ENCODE results near the gene NT5DC1.

The NT5DC1 gene

DNA sequence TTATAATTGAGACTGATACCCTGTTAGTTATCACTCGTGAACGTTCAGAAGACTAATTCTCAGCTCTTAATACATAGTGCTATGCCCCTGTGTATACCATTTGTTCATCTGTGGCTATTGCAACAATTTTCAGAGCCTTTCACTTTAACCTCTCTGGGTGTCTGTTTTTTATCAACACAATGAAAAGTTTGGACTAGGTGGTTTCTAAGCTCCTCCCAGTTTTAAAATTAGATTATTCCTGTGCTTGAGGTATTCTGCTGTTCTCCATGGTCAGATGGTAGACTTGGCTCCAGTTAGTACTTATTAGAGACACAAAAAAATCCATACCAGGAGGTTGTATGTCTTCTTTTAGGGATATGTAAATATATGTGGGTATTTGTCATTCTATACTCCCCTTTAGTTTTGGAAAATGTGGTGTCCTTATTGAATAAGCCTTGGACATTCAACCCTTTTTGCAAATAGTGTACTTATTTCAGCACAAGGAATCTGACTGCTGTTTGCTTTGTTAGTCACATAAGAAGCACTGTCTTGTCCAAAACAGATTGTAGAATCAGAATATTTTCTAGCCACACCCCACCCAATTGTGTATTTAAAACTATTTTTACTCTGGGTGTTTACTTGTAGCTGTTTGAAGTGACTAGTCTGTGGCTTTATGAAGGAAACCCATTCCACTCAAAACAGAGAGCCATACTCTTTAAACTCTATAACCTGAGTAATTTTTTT, 27.3 kb downstream of the NT5DC1 start:
- no peak overlapping the region for H3K4me3 ChIP-seq (ENCODE audit: low read length)
- no peaks in the 10 kb centered on the region for H3K4me1 ChIP-seq (ENCODE audit: insufficient read depth, low read length)
- no peaks in the 10 kb centered on the region for H3K27me3 ChIP-seq (ENCODE audit: insufficient read depth, low read length)
- H3K36me3 ChIP-seq (ENCODE audit: insufficient read depth, low read length): no peaks in the 10 kb centered on the region
- no peaks in the 10 kb centered on the region for H3K9me3 ChIP-seq (ENCODE audit: low read length)
- H2AFZ ChIP-seq (ENCODE audit: low read depth, low read length): no peak overlapping the region

DNA sequence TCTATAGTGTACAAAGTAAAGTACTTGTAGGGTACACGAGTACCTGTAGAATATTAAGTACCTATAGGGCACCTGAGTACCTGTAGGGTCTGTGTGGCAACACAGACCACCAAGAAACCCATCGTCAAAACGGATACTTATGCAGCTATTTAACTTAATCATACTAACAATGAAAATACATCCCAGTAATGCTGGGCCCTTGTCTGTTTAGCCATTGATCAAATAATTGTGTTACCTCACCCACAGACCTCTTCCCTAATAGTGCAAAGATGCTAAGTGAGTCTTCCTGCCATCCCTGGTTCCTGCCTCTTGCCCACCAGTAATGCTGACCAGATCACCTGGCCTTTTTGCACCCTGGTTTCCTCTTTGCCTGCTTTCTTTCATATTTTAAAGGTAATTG, 32.8 kb downstream of the NT5DC1 start:
- no peaks in the 10 kb centered on the region for H3K4me1 ChIP-seq (ENCODE audit: insufficient read depth, low read length)
- no peak overlapping the region for H2AFZ ChIP-seq (ENCODE audit: low read depth, low read length)
- H3K4me3 ChIP-seq (ENCODE audit: low read length): no peak overlapping the region
- no peaks in the 10 kb centered on the region for H3K9me3 ChIP-seq (ENCODE audit: low read length)
- H3K36me3 ChIP-seq (ENCODE audit: insufficient read depth, low read length): no peaks in the 10 kb centered on the region
- no peaks in the 10 kb centered on the region for H3K27me3 ChIP-seq (ENCODE audit: insufficient read depth, low read length)

DNA sequence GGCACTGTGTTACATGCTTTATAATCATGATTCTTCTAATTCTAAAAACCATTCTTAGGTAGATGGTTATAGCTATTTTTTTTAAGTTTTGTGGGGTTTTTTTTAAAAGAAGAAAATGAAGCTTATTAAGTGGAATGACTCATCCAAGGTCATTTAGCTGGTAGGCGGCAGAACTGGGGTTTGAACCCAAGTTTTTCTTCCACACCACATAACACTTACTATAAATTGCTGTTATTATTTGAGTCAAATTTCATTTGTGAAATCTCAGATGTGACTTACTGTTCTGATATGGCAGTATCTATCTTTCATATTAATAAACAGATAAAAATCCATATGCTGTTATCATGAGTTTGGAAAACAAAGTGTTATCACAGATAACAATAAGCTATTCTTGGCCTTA, 35.7 kb downstream of the NT5DC1 start:
- no peak overlapping the region for H3K4me3 ChIP-seq (ENCODE audit: low read length)
- H3K27me3 ChIP-seq (ENCODE audit: insufficient read depth, low read length): no peaks in the 10 kb centered on the region
- H3K36me3 ChIP-seq (ENCODE audit: insufficient read depth, low read length): no peaks in the 10 kb centered on the region
- H3K9me3 ChIP-seq (ENCODE audit: low read length): no peaks in the 10 kb centered on the region
- no peaks in the 10 kb centered on the region for H3K4me1 ChIP-seq (ENCODE audit: insufficient read depth, low read length)
- no peak overlapping the region for H2AFZ ChIP-seq (ENCODE audit: low read depth, low read length)

DNA sequence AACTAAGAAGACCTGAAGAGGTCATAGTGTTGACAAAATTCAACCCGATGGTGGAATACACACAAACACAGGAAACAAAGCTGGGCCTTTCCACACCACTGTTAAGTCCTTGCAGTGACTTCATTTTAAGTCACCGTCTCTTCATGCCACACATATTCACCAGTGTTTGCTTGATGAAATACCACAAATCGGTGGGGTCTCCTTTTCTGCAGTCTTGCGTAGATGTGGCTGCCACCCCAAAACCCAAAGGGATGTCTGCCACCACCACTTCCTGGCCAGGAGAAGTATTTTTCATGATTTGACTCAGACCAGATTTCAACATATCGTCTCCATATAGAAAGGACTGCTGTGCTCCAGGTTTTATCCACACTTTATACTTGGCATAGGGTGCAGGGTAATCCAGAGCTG, 36.3 kb downstream of the NT5DC1 start:
- Histone ChIP-seq H3K4me1 (ENCODE audit: insufficient read depth, low read length) (no peaks in the 10 kb centered on the region), H3K36me3 (ENCODE audit: insufficient read depth, low read length) (no peaks in the 10 kb centered on the region), H3K9me3 (ENCODE audit: low read length) (no peaks in the 10 kb centered on the region), H2AFZ (ENCODE audit: low read depth, low read length) (no peak overlapping the region), H3K4me3 (ENCODE audit: low read length) (no peak overlapping the region), H3K27me3 (ENCODE audit: insufficient read depth, low read length) (no peaks in the 10 kb centered on the region)

DNA sequence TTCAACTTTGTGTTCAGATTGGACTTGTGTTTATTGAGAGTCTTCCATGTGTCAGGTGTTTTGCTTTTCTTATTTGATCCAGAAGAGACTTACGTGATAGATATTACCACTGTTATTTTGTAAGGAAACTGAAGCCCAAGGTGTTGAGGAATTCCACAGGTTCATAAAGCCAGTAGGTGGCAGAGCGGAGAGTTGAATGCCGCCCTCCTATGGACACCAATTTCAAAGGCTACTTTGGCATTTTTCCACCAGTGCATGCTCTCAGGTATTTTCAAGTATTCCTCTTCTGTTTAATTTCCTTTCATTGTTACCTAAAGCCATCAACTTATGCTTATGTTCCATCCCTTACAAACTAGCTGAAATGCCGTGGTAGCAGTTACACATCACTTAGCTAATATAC, 39.3 kb downstream of the NT5DC1 start:
- no peaks in the 10 kb centered on the region for H3K36me3 ChIP-seq (ENCODE audit: insufficient read depth, low read length)
- no peaks in the 10 kb centered on the region for H3K27me3 ChIP-seq (ENCODE audit: insufficient read depth, low read length)
- H3K4me3 ChIP-seq (ENCODE audit: low read length): no peak overlapping the region
- no peaks in the 10 kb centered on the region for H3K9me3 ChIP-seq (ENCODE audit: low read length)
- no peaks in the 10 kb centered on the region for H3K4me1 ChIP-seq (ENCODE audit: insufficient read depth, low read length)
- no peak overlapping the region for H2AFZ ChIP-seq (ENCODE audit: low read depth, low read length)

DNA sequence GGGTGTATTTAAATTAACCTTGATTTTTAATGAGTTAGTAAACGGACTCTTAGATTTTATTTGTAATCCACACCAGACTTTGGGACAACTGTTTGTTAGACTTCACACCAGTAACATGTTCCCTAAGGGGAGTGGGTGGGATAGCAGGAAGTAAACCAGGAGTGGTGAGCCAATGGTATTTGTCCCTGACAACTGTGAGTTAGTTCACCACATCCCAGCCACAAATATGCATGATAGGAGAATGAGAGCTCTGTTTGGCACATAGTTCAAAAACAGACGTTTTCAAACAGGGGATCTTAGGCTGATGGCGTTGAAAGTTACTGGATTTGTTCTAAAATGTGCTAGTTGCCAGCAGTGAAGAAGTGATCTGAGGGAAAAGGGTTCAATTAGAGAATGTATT, 44.0 kb downstream of the NT5DC1 start:
- H3K4me3 ChIP-seq (ENCODE audit: low read length): no peak overlapping the region
- H3K27me3 ChIP-seq (ENCODE audit: insufficient read depth, low read length): no peaks in the 10 kb centered on the region
- no peaks in the 10 kb centered on the region for H3K36me3 ChIP-seq (ENCODE audit: insufficient read depth, low read length)
- no peak overlapping the region for H2AFZ ChIP-seq (ENCODE audit: low read depth, low read length)
- no peaks in the 10 kb centered on the region for H3K4me1 ChIP-seq (ENCODE audit: insufficient read depth, low read length)
- H3K9me3 ChIP-seq (ENCODE audit: low read length): no peaks in the 10 kb centered on the region

DNA sequence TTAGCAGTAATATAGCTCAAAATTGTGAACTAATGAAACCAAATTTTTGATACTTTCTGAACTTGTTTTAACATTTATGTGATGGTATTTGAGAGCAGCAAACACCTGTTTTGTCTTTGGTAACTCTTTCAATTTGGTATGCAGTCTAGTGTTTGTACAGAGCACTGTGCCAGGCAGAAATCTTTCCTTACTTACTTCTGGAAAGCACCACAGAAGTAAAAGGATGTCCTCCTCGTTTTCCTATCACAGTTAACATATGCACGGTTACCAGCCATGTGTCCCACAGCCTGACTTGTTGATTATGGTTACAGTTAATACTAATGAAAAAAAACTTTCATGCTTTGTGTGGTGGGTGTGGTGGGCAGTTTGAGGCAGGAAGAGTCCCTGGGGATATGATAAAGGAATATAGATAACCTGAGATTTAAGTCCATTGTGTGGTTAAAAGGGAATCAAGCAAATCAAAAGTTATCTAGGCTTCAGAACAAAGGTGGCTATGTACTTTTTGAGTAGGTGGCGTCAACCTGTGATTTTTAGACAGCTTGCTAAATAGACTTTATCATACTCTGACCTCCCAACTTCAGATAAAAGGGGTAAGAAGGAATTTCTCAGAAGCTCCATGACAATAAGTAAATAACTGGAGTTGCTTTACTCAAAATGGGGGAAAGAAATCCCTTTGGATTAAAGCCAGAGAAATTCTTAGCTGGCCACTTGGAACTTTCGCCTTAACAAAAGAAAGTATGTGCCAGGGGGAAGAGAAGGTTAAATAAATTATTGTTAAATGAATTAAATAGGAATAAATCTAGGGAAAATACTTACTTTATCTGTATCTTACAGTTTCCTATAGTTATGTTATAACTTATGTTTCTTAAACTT, 45.4 kb downstream of the NT5DC1 start:
- no peak overlapping the region for H3K4me3 ChIP-seq (ENCODE audit: low read length)
- H3K9me3 ChIP-seq (ENCODE audit: low read length): no peaks in the 10 kb centered on the region

DNA sequence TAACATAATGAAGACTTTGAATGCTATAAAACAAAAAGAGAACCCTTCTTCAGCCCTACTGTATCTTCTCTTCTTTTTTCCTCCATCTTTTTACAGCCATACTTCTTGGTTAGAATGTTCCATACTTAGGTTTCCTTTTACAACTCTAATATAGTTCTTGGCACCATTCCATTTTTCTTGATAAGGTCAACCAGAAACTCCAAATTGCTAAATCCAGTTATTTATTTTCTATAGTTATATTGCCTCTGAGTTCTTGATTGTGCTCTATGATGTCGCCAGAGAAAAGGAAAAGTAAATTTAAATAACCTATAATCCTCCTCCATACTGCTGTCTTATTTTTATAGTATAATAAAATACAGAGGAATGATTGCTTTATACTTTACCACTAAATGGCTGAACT, 52.0 kb downstream of the NT5DC1 start:
- Histone ChIP-seq H3K36me3 (ENCODE audit: insufficient read depth, low read length) (no peaks in the 10 kb centered on the region), H3K27me3 (ENCODE audit: insufficient read depth, low read length) (no peaks in the 10 kb centered on the region), H2AFZ (ENCODE audit: low read depth, low read length) (no peak overlapping the region), H3K4me3 (ENCODE audit: low read length) (no peak overlapping the region), H3K9me3 (ENCODE audit: low read length) (no peaks in the 10 kb centered on the region), H3K4me1 (ENCODE audit: insufficient read depth, low read length) (no peaks in the 10 kb centered on the region)

More for the DNA sequence above, 45.4 kb downstream of the NT5DC1 start:
- H2AFZ ChIP-seq (ENCODE audit: low read depth, low read length): no peak overlapping the region
- H3K4me1 ChIP-seq (ENCODE audit: insufficient read depth, low read length): no peaks in the 10 kb centered on the region
- H3K36me3 ChIP-seq (ENCODE audit: insufficient read depth, low read length): no peaks in the 10 kb centered on the region
- no peaks in the 10 kb centered on the region for H3K27me3 ChIP-seq (ENCODE audit: insufficient read depth, low read length)

DNA sequence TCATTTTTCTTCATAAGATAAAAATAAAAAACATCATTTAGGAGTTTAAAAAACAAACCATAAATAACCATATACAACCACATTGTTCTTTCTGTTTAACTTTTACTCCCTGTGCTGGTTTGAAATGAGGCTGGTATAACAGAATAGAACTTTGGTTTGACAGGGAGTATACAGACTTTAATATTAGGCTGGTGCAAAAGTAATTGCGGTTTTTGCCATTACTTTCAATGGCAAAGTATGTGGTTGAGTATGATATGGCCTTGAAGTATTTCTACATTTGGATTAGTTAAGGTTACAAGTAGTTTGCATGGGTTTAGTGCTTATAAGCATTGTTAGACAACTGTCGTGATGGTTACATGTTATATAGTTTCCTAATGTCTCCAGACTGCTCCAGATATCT, 54.2 kb downstream of the NT5DC1 start:
- Histone ChIP-seq H3K9me3 (ENCODE audit: low read length) (no peaks in the 10 kb centered on the region), H3K27me3 (ENCODE audit: insufficient read depth, low read length) (no peaks in the 10 kb centered on the region), H3K4me3 (ENCODE audit: low read length) (no peak overlapping the region), H2AFZ (ENCODE audit: low read depth, low read length) (no peak overlapping the region), H3K4me1 (ENCODE audit: insufficient read depth, low read length) (no peaks in the 10 kb centered on the region), H3K36me3 (ENCODE audit: insufficient read depth, low read length) (no peaks in the 10 kb centered on the region)

DNA sequence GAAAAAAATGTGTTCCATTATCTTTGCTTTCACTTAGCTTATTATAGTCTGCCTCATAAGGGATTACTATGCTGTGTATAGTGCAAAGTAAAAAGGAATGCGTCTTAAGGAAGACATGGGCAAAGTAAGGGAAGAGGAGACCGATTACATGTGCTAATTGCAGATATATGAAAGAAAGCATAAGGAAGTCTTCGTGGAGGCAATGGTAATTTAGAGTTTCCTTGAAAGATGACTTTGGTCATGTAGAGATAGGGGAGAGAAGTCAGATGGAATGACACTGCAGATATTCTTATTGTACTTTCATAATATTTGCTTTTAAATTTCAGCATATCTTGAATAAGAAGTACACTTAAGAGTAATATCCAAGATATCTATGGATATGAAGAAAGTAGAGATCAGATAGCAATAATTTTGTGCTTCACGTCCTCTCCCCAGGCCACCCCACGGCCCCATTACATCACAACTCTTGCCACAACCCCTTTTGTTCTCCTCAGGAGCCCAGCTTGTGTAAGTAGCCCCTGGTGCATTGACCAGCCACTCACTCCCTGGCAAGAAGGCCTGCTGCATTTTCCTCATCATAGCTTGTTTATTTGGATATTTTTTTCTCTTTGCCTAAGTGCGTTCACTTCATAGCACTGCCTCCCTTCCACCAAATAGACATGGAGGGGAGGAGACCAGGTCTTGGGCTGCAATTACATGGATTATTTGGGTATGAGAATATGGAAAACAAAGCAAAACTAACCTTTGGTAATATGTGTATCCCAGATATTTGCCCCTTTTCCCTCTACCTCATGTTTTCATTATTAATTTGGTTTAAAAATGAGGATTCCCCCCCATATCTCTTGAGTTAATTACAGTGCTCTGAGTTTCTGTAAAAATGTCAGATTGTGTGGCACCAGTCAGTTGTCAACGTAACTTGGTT, 56.0 kb downstream of the NT5DC1 start:
- Histone ChIP-seq H3K4me1 (ENCODE audit: insufficient read depth, low read length) (no peaks in the 10 kb centered on the region), H3K27me3 (ENCODE audit: insufficient read depth, low read length) (no peaks in the 10 kb centered on the region), H3K4me3 (ENCODE audit: low read length) (no peak overlapping the region), H3K9me3 (ENCODE audit: low read length) (no peaks in the 10 kb centered on the region), H2AFZ (ENCODE audit: low read depth, low read length) (no peak overlapping the region), H3K36me3 (ENCODE audit: insufficient read depth, low read length) (no peaks in the 10 kb centered on the region)

- Histone ChIP-seq H3K36me3 (ENCODE audit: insufficient read depth, low read length) (no peaks in the 10 kb centered on the region), H3K4me3 (ENCODE audit: low read length) (no peak overlapping the region), H3K9me3 (ENCODE audit: low read length) (no peaks in the 10 kb centered on the region), H2AFZ (ENCODE audit: low read depth, low read length) (no peak overlapping the region), H3K4me1 (ENCODE audit: insufficient read depth, low read length) (no peaks in the 10 kb centered on the region), H3K27me3 (ENCODE audit: insufficient read depth, low read length) (no peaks in the 10 kb centered on the region)
These were observed 56.7 kb downstream of the NT5DC1 start for GRCh38 chr6:116157391-116157790.

GRCh38 chr6:116158641-116159040, 58.0 kb downstream of the NT5DC1 start:
- Histone ChIP-seq H3K36me3 (ENCODE audit: insufficient read depth, low read length) (no peaks in the 10 kb centered on the region), H2AFZ (ENCODE audit: low read depth, low read length) (no peak overlapping the region), H3K4me1 (ENCODE audit: insufficient read depth, low read length) (no peaks in the 10 kb centered on the region), H3K27me3 (ENCODE audit: insufficient read depth, low read length) (no peaks in the 10 kb centered on the region), H3K9me3 (ENCODE audit: low read length) (no peaks in the 10 kb centered on the region), H3K4me3 (ENCODE audit: low read length) (no peak overlapping the region)
